Vagina (tissue), 2 donors: ENCODE data around the gene GALNT6. TPM values are rescaled to one million over a fixed set of nuclear protein-coding genes. Genes with fewer than 3 reads are reported as not detected.

ENCODE experiments used
- DNase-seq, 2 donors: peaks; one replicate each; pipeline ENCODE4 v3.0.0-alpha.2; 2017; ENCODE audit errors: extremely low spot score in 2 of 2
- H3K27ac ChIP-seq: fragments of 200-600 bp; sonication (generic); one replicate; pipeline ENCODE4 v1.5.1; 2019
- H3K27me3 ChIP-seq: fragments of 200-600 bp; sonication (generic); one replicate; pipeline ENCODE4 v1.5.1; 2019
- H3K36me3 ChIP-seq, 2 donors: fragments of 200-600 bp; sonication (generic); one replicate each; pipeline ENCODE4 v1.5.1; 2017 to 2019
- H3K4me1 ChIP-seq: fragments of 200-600 bp; sonication (generic); one replicate; pipeline ENCODE4 v1.5.1; 2019
- H3K4me3 ChIP-seq, 2 donors: fragments of 200-600 bp; sonication (generic); 1 replicate in 1 of 2; 2 replicates in 1 of 2; pipeline ENCODE4 v1.5.1; 2016 to 2019
- H3K9me3 ChIP-seq: fragments of 200-600 bp; sonication (generic); one replicate; pipeline ENCODE4 v1.5.1; 2019
- CTCF ChIP-seq, 3 experiments: fragments of 450-650 bp in 2 of 3; fragments of 200-600 bp in 1 of 3; sonication (generic) in 1 of 3; IDR thresholded peaks; one replicate each; pipeline ENCODE4 v1.5.1; 2017 to 2019; ENCODE audit warnings: antibody characterized with exemption in 3 of 3, mild to moderate bottlenecking in 2 of 3, moderate library complexity in 2 of 3
- POLR2A ChIP-seq, 2 donors: fragments of 450-650 bp; IDR thresholded peaks; one replicate each; pipeline ENCODE4 v1.6.1; 2017; ENCODE audit warnings: antibody characterized with exemption in 2 of 2, mild to moderate bottlenecking in 2 of 2, moderate library complexity in 2 of 2
- POLR2AphosphoS5 ChIP-seq, 2 donors: sonication (generic); formaldehyde crosslinking; IDR thresholded peaks; one replicate each; pipeline ENCODE4 v1.9.0; 2017; ENCODE audit warnings: antibody characterized with exemption in 2 of 2, mild to moderate bottlenecking in 2 of 2, low read depth in 1 of 2; ENCODE audit not compliant: insufficient read depth in 1 of 2
- intact Hi-C: fragments of 100-400 bp; cut with DNase I; formaldehyde crosslinking; loops from one replicate; pipeline ENCODE4 v1.15.1; 2023
- total RNA-seq: library from RNA; depleted of rRNA; stranded (reverse); fragments of >200 nt; gene quantifications from one replicate; pipeline ENCODE4 v1.2.3, GENCODE V29; 2016

The GALNT6 gene
- total RNA-seq, 1 donor from 2014 or later, result 12.5 TPM

GRCh38 chr12:51360315-51360714, 30.9 kb downstream of the GALNT6 start:
- TF ChIP-seq POLR2AphosphoS5 (IDR thresholded peaks at IDR 0.05; ENCODE audit: insufficient read depth in 1 of 2, low read depth in 1 of 2) (no peak), CTCF (IDR thresholded peaks at IDR 0.05) (no peak), POLR2A (IDR thresholded peaks at IDR 0.05) (no peak)
- DNase-seq, result no peak
- H3K27ac ChIP-seq, result no peak overlapping the region
- intact Hi-C loops, result no loop called here
- no peaks in the 10 kb centered on the region for H3K27me3 ChIP-seq
- H3K36me3 ChIP-seq, result no peaks in the 10 kb centered on the region
- H3K9me3 ChIP-seq, result no peaks in the 10 kb centered on the region
- H3K4me3 ChIP-seq, result no peak overlapping the region
- H3K4me1 ChIP-seq, result no peaks in the 10 kb centered on the region

DNA sequence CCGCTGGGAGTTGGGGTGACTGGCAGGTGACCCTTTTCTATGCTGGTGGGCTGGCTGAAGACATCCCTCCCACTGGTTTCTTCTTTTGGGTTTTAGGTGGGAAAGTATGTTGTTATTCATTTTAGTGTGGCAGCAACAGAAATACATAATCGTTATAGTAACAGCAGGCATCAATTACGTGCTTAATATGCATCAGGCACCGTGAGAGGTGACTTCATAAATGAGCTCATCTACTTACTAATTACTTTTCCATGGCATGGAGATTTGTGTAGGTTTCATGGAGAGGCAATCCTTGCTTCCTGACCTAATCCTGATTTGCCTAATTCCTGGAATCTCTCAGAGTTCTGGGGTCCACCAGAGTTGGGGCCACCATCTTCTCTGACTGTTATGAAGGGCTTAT, 31.4 kb downstream of the GALNT6 start:
- Histone ChIP-seq H3K27me3 (no peaks in the 10 kb centered on the region), H3K4me1 (no peaks in the 10 kb centered on the region), H3K4me3 (no peak overlapping the region), H3K27ac (no peak overlapping the region), H3K9me3 (no peaks in the 10 kb centered on the region), H3K36me3 (no peaks in the 10 kb centered on the region)
- intact Hi-C loops, result no loop called here
- no peak for DNase-seq
- TF ChIP-seq POLR2A (IDR thresholded peaks at IDR 0.05) (no peak), POLR2AphosphoS5 (IDR thresholded peaks at IDR 0.05; ENCODE audit: insufficient read depth in 1 of 2, low read depth in 1 of 2) (no peak), CTCF (IDR thresholded peaks at IDR 0.05) (no peak)

DNA sequence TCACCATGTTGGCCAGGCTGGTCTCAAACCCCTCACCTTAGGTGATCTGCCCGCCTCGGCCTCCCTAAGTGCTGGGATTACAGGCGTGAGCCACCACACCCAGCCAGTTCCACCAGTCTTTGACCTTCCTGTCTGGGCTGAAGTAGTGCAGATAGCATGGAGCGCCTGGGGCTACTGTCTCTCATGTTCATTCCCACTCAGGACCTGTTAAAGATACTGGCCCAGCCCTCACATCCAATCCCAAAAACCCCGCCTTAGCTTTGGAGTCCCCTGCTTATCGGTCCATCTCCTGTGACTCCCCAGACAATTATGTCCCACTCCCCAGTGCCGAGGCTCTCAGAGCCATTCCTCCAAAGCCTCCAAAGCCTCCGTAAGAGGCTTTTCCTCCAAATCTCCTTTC, 32.7 kb downstream of the GALNT6 start:
- Histone ChIP-seq H3K27ac (no peak overlapping the region), H3K4me1 (no peaks in the 10 kb centered on the region), H3K4me3 (no peak overlapping the region), H3K9me3 (no peaks in the 10 kb centered on the region), H3K27me3 (no peaks in the 10 kb centered on the region), H3K36me3 (no peaks in the 10 kb centered on the region)
- no peak for TF ChIP-seq POLR2AphosphoS5 (IDR thresholded peaks at IDR 0.05; ENCODE audit: insufficient read depth in 1 of 2, low read depth in 1 of 2)
- no peak for TF ChIP-seq POLR2A (IDR thresholded peaks at IDR 0.05)
- TF ChIP-seq CTCF (IDR thresholded peaks at IDR 0.05), result no peak
- DNase-seq, result no peak
- intact Hi-C loops, result no loop called here

DNA sequence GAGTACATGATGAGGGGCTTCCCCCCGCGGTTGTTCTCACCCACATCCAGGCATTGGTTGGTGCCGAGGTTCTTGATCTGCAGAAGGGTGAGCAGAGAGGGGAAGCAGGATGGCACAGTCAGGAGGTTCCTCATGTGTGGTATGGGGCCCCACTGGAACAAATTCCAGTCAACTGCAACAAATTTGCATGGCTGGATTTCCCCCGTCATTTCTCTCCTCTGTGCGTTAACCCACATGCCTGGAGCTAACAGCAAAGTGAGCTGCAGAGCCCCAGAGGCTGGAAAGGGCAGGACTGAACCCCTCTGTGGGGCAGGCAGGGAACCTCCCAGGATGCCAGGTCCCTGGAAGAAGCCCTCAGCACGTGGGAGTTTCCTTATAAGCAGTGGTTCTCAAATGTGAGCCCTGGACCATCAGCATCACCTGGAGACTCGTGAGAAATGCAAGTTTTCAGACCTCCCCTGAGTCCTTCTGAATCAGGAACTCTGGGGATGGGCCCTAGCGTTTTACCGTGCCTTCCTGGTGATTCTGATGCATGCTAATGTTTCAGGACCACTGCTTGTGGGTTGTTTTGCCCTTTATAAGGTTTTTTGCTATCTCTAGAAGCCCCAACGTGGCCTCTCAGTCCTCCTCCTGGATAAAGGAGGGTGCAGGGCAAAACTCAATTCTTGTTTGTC, 33.7 kb downstream of the GALNT6 start:
- Histone ChIP-seq H3K4me1 (no peaks in the 10 kb centered on the region), H3K9me3 (no peaks in the 10 kb centered on the region), H3K27ac (no peak overlapping the region), H3K27me3 (no peaks in the 10 kb centered on the region), H3K36me3 (no peaks in the 10 kb centered on the region), H3K4me3 (no peak overlapping the region)
- intact Hi-C loops, result no loop called here
- no peak for DNase-seq
- TF ChIP-seq POLR2AphosphoS5 (IDR thresholded peaks at IDR 0.05; ENCODE audit: insufficient read depth in 1 of 2, low read depth in 1 of 2) (no peak), CTCF (IDR thresholded peaks at IDR 0.05) (no peak), POLR2A (IDR thresholded peaks at IDR 0.05) (no peak)

DNA sequence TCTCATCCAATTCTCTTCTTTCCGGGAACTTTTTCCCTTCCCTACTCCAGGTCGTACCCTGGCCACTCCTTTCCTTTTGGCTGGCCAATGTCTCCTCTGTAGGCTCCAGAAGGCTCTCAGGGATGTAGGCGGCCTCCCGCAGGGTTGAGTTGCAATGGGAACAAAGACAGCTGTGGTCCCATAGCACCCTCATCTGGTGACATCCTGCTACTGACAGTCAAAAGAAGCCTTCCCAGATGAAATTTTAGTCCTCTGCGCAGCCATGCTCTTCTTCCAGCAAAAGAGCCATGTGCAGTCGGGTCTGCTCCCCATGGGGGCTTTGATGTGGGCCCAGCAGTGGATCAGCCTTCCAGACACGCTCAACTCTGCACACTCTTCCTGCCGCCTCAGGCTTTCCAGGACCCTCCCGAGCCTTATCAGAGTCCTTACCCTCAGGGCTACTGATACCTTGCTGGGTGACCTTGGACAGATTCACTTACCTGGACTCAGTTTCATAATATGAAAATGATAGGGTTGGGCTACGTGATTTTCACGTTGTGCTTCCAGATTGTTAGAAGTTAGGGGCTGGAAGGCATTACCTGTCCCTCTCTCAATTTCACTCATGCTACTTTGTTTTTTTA, 39.2 kb downstream of the GALNT6 start:
- DNase-seq, result no peak

More for the DNA sequence above, 39.2 kb downstream of the GALNT6 start:
- no peaks in the 10 kb centered on the region for H3K9me3 ChIP-seq
- no peaks in the 10 kb centered on the region for H3K27me3 ChIP-seq
- H3K36me3 ChIP-seq, result no peaks in the 10 kb centered on the region
- TF ChIP-seq POLR2AphosphoS5 (IDR thresholded peaks at IDR 0.05; ENCODE audit: insufficient read depth in 1 of 2, low read depth in 1 of 2) (no peak), POLR2A (IDR thresholded peaks at IDR 0.05) (no peak), CTCF (IDR thresholded peaks at IDR 0.05) (no peak)
- no peak overlapping the region for H3K4me3 ChIP-seq
- H3K27ac ChIP-seq, result no peak overlapping the region
- peaks cover 2% of the 10 kb centered on the region for H3K4me1 ChIP-seq
- intact Hi-C loops, result no loop called here
